Measurements from ENCODE around the gene BBS4.
"Not testable (repeated sequence)": the region's sequence is repeated elsewhere in the genome, so short reads cannot be mapped to it uniquely, and the experiment has no call there.

The BBS4 gene

DNA sequence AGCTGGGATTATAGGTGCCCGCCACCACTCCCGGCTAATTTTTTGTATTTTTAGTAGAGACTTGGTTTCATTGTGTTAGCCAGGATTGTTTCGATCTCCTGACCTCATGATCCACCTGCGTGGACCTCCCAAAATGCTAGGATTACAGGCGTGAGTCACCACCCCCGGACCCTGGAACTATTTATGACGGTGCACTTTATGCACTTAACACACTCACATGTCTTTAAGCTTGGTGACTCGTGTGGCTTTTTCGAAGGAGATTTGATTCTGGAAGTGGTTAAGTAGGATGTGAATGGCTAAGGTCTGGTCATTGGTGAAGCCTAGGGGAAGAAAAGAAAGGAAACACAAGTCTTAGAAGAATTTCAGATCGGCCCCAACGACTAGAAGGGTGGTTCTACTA is 20.3 kb downstream of the BBS4 start:
- Histone ChIP-seq H3K27ac (ENCODE audit: low read length) (no peak overlapping the region), H3K4me2 (ENCODE audit: low read length) (no peak overlapping the region), H3K36me3 (replicated peaks; ENCODE audit: low read depth, low read length) (no peaks in the 10 kb centered on the region), H3K9me3 (ENCODE audit: insufficient read depth, low read length) (no peaks in the 10 kb centered on the region), H3K4me1 (ENCODE audit: low read length) (no peaks in the 10 kb centered on the region), H3K9ac (ENCODE audit: low read length) (no peak overlapping the region), H4K20me1 (ENCODE audit: insufficient read depth, low read length) (no peaks in the 10 kb centered on the region), H2AFZ (ENCODE audit: low read depth, low read length) (no peak overlapping the region), H3K4me3 (ENCODE audit: low read length) (no peak overlapping the region), H3K27me3 (ENCODE audit: low read depth, low read length) (no peaks in the 10 kb centered on the region), H3K79me2 (ENCODE audit: low read length) (no peaks in the 10 kb centered on the region)
- TF ChIP-seq CTCF (IDR thresholded peaks at IDR 0.05; ENCODE audit: low read depth, low read length): no peak
- no peak for TF ChIP-seq EZH2phosphoT487 (IDR thresholded peaks at IDR 0.05; ENCODE audit: low read depth)

GRCh38 chr15:72708551-72709303 is 22.7 kb downstream of the BBS4 start:
- H2AFZ ChIP-seq (ENCODE audit: low read depth, low read length); H3K27ac ChIP-seq (ENCODE audit: low read length); H3K9me3 ChIP-seq (ENCODE audit: insufficient read depth, low read length); H3K9ac ChIP-seq (ENCODE audit: low read length); H4K20me1 ChIP-seq (ENCODE audit: insufficient read depth, low read length); H3K4me2 ChIP-seq (ENCODE audit: low read length); H3K4me1 ChIP-seq (ENCODE audit: low read length); H3K27me3 ChIP-seq (ENCODE audit: low read depth, low read length); H3K36me3 ChIP-seq (replicated peaks; ENCODE audit: low read depth, low read length); H3K79me2 ChIP-seq (ENCODE audit: low read length); H3K4me3 ChIP-seq (ENCODE audit: low read length): not testable (repeated sequence)

DNA sequence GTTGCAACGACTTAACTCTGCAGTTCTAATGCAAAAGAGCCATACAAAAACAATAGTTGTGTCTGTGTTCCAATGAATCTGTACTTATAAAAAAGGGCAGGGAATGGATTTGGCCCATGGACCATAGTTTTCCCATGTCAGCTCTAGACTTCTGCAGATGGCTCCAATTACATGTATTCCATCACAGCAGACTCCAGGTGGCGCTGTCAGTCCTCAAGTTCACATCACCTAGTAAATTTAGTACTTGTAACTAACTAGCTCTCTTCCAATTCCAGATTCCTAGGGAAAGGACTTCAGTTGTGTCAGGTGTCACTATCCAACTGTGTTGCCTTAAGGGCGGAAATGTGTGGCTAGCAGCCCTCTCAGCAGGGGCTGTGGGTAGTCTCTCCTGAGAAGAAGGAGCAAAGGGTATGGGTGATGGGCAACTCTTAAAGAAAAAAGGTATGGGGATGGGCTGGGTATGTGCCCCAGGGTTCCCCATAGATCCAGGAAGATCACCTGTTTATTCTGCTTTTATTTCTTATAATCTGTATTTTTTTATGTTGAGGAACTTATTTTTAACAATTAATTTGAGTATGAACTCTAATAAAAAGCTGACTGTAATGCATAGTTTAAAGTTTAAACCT is 36.2 kb downstream of the BBS4 start:
- no peaks in the 10 kb centered on the region for H4K20me1 ChIP-seq (ENCODE audit: insufficient read depth, low read length)
- no peak overlapping the region for H3K27ac ChIP-seq (ENCODE audit: low read length)
- no peak overlapping the region for H3K9ac ChIP-seq (ENCODE audit: low read length)
- no peaks in the 10 kb centered on the region for H3K27me3 ChIP-seq (ENCODE audit: low read depth, low read length)
- no peak overlapping the region for H2AFZ ChIP-seq (ENCODE audit: low read depth, low read length)
- no peak overlapping the region for H3K4me2 ChIP-seq (ENCODE audit: low read length)
- TF ChIP-seq EZH2phosphoT487 (IDR thresholded peaks at IDR 0.05; ENCODE audit: low read depth) (no peak), CTCF (IDR thresholded peaks at IDR 0.05; ENCODE audit: low read depth, low read length) (peak; percentile 97)
- no peak overlapping the region for H3K4me3 ChIP-seq (ENCODE audit: low read length)
- H3K4me1 ChIP-seq (ENCODE audit: low read length): no peaks in the 10 kb centered on the region
- H3K36me3 ChIP-seq (replicated peaks; ENCODE audit: low read depth, low read length): no peaks in the 10 kb centered on the region
- no peaks in the 10 kb centered on the region for H3K9me3 ChIP-seq (ENCODE audit: insufficient read depth, low read length)
- no peaks in the 10 kb centered on the region for H3K79me2 ChIP-seq (ENCODE audit: low read length)

- TF ChIP-seq EZH2phosphoT487 (IDR thresholded peaks at IDR 0.05; ENCODE audit: low read depth): no peak
- TF ChIP-seq CTCF (IDR thresholded peaks at IDR 0.05; ENCODE audit: low read depth, low read length): no peak
- H2AFZ ChIP-seq (ENCODE audit: low read depth, low read length): no peak overlapping the region
These were observed 38.0 kb downstream of the BBS4 start for GRCh38 chr15:72724028-72724427.

More at GRCh38 chr15:72724028-72724427, 38.0 kb downstream of the BBS4 start:
- no peak overlapping the region for H3K27ac ChIP-seq (ENCODE audit: low read length)
- no peak overlapping the region for H3K9ac ChIP-seq (ENCODE audit: low read length)
- no peaks in the 10 kb centered on the region for H3K4me1 ChIP-seq (ENCODE audit: low read length)
- H3K9me3 ChIP-seq (ENCODE audit: insufficient read depth, low read length): no peaks in the 10 kb centered on the region
- H3K4me3 ChIP-seq (ENCODE audit: low read length): no peak overlapping the region
- no peaks in the 10 kb centered on the region for H3K27me3 ChIP-seq (ENCODE audit: low read depth, low read length)
- H4K20me1 ChIP-seq (ENCODE audit: insufficient read depth, low read length): no peaks in the 10 kb centered on the region
- H3K79me2 ChIP-seq (ENCODE audit: low read length): no peaks in the 10 kb centered on the region
- H3K4me2 ChIP-seq (ENCODE audit: low read length): no peak overlapping the region
- no peaks in the 10 kb centered on the region for H3K36me3 ChIP-seq (replicated peaks; ENCODE audit: low read depth, low read length)

All from OCI-LY3 (cell line).